Stimulated activated CD4-positive, alpha-beta T cell treated with anti-CD3 and anti-CD28 coated beads, Interleukin-4, amount 100 ng/mL, for 48 hours (primary cell): ENCODE measurements around the gene C3orf20.
"Not testable (repeated sequence)": the region's sequence is repeated elsewhere in the genome, so short reads cannot be mapped to it uniquely, and the experiment has no call there.

Source experiments
- DNase-seq, 2 donors: peaks; one replicate each; pipeline ENCODE4 v3.0.0-alpha.2; 2020; ENCODE audit warnings: low read depth in 2 of 2

C3orf20 gene

DNA sequence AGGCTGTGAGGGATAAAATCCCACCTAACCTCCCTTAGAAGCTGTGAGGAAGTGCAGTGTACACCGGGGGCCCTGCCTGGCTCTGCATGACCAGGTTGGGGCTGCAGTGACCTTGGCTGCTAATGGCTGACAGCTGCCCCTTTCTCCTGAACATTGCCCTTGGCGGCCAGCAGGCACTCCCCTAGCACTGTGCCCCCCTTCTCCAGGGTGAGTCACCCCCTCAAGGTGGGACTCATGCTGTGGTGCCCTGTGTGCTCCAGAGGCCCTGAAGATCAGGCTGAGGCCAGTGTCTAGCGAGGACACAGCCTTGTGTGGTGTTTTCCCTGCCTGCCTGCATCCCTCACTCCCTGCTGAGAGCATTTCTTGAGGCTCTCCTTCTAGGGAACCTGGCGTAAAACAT, 122.8 kb downstream of the C3orf20 start:
- DNase-seq = no peak

- no peak for DNase-seq
Observed at GRCh38 chr3:14798231-14798630, 123.3 kb downstream of the C3orf20 start.

GRCh38 chr3:14799146-14799545, 124.2 kb downstream of the C3orf20 start:
- DNase-seq = no peak

- no peak for DNase-seq
Observed at GRCh38 chr3:14801031-14801430, 126.1 kb downstream of the C3orf20 start.

DNA sequence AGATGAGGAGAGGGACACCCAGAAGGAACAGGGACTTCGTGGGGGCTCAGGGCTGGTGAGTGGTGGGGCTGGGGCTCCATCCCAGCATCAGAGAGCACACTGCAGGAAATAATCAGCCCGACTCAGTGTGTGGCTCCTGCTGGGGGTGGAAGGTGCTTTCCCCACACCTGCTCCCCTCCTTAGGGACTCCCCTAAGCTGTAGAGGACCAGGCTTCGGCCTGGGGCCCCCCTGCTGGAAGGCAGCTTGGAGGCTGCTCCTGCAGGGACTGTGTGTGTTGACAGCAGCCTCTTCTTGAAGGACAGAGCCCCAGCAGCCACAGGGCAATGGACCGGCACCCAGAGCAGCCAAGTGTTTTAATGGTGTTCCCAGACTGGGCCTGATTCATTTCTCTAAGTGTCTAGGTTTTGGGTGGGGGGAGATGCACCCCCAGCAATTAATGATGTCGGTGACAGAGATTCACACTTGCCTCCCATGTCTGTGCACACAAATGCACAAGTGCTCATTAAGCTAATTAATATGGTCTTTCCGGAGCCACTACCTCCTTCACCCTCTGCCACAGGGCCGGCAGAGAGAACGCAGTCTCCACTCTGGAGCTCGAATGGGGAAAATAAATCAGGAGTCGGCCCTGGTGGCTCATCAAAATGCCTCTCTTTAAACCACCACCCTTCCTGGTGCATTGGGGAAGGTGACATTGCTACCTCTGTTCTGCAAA, 126.9 kb downstream of the C3orf20 start:
- no peak for DNase-seq

- DNase-seq = no peak
Observed at GRCh38 chr3:14802381-14802731, 127.4 kb downstream of the C3orf20 start.

DNA sequence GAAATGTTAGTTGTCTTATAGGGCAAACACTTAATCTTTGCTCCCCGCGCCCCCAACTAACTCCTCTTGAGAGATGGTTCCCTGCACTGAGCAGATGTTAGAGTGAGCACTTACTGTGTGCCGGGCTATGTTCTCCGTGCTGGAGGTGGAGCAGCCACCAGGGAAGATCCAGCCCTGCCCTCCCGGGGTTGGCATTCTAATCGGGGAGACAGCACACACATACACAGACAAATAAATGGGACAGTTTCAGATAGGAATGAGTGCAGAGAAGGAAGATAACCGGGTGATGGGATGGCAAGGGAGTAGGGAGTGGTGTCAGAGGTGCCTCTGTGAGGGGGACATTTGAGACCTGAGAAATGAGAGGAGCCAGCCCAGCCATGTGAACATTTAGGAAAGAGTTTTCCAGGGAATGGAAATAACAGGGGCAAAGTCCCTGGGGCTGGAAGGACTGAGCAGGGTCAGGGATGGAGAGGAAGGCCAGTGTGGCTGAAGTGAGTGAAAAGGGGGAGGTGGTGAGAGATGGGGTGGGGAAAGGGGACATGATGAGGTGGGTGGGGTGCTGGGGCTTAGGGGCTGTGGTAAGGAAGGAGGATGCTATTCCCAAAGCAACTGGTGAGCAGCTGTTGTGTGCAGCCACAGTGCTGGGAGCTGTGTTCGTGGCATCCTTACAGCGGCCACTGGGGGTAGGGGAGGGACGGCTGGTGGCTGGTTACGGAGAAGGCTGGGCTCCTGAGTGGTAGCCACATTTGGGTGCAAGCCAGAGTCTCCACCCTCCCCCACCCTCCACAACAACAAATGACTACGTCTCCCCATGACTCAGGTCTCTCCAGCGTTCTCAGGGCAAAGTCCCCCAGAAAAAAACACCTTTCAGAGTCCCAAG, 128.4 kb downstream of the C3orf20 start:
- DNase-seq = no peak

DNA sequence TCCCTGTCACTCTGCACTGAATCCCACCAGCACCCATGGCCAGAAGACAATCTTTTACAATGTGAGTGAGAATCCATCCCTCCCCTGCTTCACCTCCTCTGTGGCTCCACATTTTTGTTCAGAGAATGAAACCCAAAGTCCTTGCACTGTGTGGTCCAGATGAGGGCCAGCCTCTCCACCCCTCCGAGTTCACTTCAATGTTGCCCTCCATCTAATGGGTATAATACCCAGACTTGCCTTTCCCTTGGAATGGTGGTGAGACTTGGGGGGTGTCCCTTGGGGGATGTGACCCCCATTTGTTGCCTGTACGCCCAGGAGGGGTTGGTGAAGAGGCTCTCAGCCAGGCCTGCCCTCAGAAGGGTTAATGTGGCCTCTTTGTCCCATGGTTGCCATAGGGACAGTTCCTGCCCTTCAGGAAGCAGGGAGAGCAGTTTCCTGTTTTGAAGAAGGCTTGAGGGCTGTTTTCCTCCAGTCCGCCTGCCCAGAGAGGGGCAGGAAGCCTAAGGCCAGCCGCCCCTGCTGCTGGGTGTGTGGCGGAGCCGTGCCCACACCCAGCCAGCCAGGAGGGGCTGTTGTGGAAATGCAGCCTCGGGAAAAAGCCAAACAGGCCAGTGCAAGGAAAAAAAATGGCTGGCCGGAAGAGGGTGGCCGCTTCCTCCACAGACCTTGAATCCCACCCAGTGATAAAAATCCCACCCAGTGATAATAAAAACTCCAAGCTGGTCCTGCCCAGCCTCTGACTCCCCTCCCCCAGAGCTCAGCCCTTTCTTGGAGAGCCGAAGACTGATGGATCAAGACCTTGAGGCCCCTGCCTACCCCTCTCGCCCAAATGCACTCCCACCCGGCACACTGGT, 129.3 kb downstream of the C3orf20 start:
- no peak for DNase-seq

GRCh38 chr3:14804835-14805780, 130.2 kb downstream of the C3orf20 start:
- DNase-seq = no peak

GRCh38 chr3:14805961-14806537, 131.1 kb downstream of the C3orf20 start:
- no peak for DNase-seq

GRCh38 chr3:14806641-14807263, 131.8 kb downstream of the C3orf20 start:
- peak in 1 of 2 donors; percentile 11 for DNase-seq

DNA sequence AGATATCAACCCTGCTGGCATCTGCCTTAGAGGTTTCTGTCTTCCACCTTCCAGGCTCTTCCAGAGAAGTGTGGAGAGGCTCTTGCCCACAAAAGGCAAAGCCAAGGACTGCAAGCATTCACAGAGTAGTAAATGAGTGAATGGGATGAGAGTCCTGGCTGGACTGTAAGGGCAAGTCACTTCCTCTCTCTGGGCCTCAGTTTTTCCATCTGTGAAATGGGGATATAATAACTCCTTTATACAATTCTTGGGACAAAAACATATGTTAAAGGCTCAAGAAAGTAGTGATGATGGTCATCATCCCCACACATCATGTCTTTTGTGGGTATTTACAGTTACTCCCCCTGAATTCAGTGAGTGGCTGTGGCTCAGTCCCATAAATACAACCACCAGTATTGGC, 133.1 kb downstream of the C3orf20 start:
- DNase-seq = no peak

DNA sequence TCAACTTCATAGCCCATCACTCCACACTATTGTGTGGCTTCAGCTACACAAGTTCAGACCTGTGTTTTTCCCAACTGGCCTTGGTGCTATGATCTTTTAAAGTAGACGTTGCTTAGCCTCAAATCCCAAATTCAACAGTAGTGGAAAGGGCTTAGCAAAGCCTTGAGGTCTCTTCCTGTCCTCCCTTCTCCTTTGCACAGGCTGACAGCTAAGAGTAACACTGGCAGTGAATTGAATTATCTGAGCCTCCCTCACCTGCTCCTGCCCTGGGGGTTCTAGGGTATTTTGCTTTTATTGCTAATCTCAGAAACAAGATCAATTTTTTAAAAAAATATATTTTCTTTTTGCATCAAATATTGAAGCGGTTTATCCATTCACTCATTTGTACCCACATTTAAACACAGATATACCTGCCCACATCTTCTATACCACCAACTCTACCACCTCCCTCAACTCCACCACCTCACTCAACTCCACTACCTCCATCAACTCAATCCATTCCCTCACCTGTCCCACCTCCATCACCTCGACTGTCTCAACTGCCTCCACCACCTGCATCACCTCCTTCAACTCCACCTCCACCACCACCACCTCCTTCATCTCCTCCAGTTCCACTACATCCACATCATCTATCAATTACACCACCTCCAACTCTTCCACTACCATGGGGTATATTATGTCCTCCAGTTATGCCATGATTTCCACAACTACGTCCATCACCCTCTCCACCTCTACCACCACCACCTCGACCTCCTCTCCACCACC, 133.7 kb downstream of the C3orf20 start:
- no peak for DNase-seq

- not testable (repeated sequence) for DNase-seq
Observed at GRCh38 chr3:14809611-14810010, 134.7 kb downstream of the C3orf20 start.

DNA sequence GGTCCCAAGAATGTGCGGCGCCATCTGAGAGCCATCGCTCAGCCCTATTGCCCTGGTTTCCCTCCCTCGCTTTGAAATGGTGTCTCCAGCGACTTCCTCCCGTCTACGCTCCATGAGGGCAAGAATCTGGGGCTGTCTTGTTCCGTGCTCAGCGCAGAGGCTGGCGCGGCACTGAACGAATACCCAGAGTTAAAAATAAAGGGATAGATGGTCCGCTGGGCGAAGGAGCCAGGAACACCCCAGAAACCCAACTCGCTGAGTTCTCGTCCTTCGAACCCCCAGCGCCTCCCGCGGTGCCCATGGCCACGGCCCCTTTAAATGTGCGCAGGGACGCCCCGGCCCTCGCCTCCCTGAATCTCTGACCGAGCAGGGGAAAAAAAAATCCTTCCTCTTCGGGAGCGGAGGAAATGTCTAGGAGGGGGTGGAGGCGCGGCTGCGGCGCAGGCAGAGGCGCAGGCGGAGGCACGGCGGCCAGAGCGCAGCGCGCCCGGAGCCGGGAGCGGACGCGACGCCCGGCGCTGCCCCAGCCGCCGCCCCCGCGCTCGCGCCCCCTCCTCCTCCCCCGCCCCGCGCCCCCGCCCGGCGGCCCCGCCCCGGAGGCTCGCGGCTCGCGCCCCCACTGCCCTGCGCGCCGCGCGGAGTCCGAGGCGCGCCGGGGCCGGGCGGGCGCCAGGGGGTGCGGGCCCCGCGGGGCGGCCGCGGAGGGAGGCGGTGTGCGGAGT, 135.3 kb downstream of the C3orf20 start:
- no peak for DNase-seq

GRCh38 chr3:14810801-14811661, 136.1 kb downstream of the C3orf20 start:
- no peak for DNase-seq

- no peak for DNase-seq
Observed at GRCh38 chr3:14811684-14812083, 136.7 kb downstream of the C3orf20 start.
